Astrocyte of the spinal cord (primary cell): ENCODE results near the gene PCNA.

Experiments
- DNase-seq: peaks from one replicate; pipeline ENCODE4 v3.0.0; 2011; ENCODE audit warnings: low read depth, low spot score
- H3K4me3 ChIP-seq: 2 replicates; pipeline ENCODE4 v1.5.1; 2011; ENCODE audit warnings: low read depth, mild to moderate bottlenecking, low read length, moderate library complexity
- CTCF ChIP-seq: IDR thresholded peaks from 2 replicates; pipeline ENCODE4 v1.5.1; 2012; ENCODE audit warnings: low read depth, mild to moderate bottlenecking, low read length, inconsistent platforms
- in situ Hi-C: cut with HindIII; loops from 2 replicates; pipeline ENCODE4 v1.10.0; 2017; ENCODE audit warnings: low sequenced_read_pairs

PCNA gene

GRCh38 chr20:5119435-5120184 is at the start of gene PCNA:
PCNA (minus strand) TSS chr20:5119958; CDS start chr20:5119798, 160 bp downstream.
- in situ Hi-C loops: no loop called here
- peak; percentile 98 for DNase-seq
- TF ChIP-seq CTCF: no peak
- H3K4me3 ChIP-seq: peak within 1 kb of the TSS; percentile 94

- in situ Hi-C loops: no loop called here
- TF ChIP-seq CTCF: no peak
- no peak overlapping the region for H3K4me3 ChIP-seq
- peak; percentile 70 for DNase-seq
Measured at GRCh38 chr20:5168651-5169396, 49.1 kb upstream of the PCNA start.

- no peak for TF ChIP-seq CTCF
- in situ Hi-C loops: no loop called here
- H3K4me3 ChIP-seq: no peak overlapping the region
- no peak for DNase-seq
Measured at GRCh38 chr20:5164645-5165625, 45.2 kb upstream of the PCNA start.

- in situ Hi-C loops: no loop called here
- TF ChIP-seq CTCF: no peak
- DNase-seq: no peak
- H3K4me3 ChIP-seq: no peak overlapping the region
Measured at GRCh38 chr20:5161536-5162164, 41.9 kb upstream of the PCNA start.

GRCh38 chr20:5160882-5161281 is 41.1 kb upstream of the PCNA start:
- no peak for DNase-seq
- in situ Hi-C loops: no loop called here
- H3K4me3 ChIP-seq: no peak overlapping the region

More at GRCh38 chr20:5160882-5161281, 41.1 kb upstream of the PCNA start:
- no peak for TF ChIP-seq CTCF
